Sigmoid colon (tissue), 7 donors: ENCODE data around the gene GRIK4. TPM values are rescaled to one million over a fixed set of nuclear protein-coding genes. Genes with fewer than 3 reads are reported as not detected.
A peak's percentile ranks its signal among the peaks of the same experiment; 100 is the strongest.

Source experiments
- DNase-seq: peaks from one replicate; pipeline ENCODE4 v3.0.0-alpha.2; 2019
- H3K27ac ChIP-seq, 4 donors: fragments of 200-600 bp; sonication (generic); one replicate each; pipeline ENCODE4 v1.5.1; 2016 to 2019; ENCODE audit warnings: mild to moderate bottlenecking in 1 of 4
- H3K27me3 ChIP-seq, 3 donors: fragments of 200-600 bp; sonication (generic); one replicate each; pipeline ENCODE4 v1.5.1; 2019; ENCODE audit warnings: mild to moderate bottlenecking in 1 of 3
- H3K36me3 ChIP-seq, 4 donors: fragments of 200-600 bp; sonication (generic); one replicate each; pipeline ENCODE4 v1.5.1; 2016 to 2019
- H3K4me1 ChIP-seq, 4 donors: fragments of 200-600 bp; sonication (generic); one replicate each; pipeline ENCODE4 v1.5.1; 2017 to 2019
- H3K4me3 ChIP-seq, 4 donors: fragments of 200-600 bp; sonication (generic); one replicate each; pipeline ENCODE4 v1.5.1; 2017 to 2019; ENCODE audit warnings: mild to moderate bottlenecking in 2 of 4, moderate library complexity in 1 of 4
- H3K9me3 ChIP-seq, 4 donors: fragments of 200-600 bp in 3 of 4; sonication (generic) in 3 of 4; one replicate each; pipeline versions ENCODE4 v1.5.1 to v1.6.1; 2013 to 2019
- EP300 ChIP-seq, 4 donors: sonication (generic); formaldehyde crosslinking; IDR thresholded peaks; one replicate each; pipeline ENCODE4 v1.6.1; 2017; ENCODE audit warnings: antibody characterized with exemption in 4 of 4
- POLR2A ChIP-seq, 2 donors: fragments of 450-650 bp; IDR thresholded peaks; one replicate each; pipeline ENCODE4 v1.6.1; 2016; ENCODE audit warnings: antibody characterized with exemption in 2 of 2, mild to moderate bottlenecking in 2 of 2, moderate library complexity in 2 of 2
- POLR2AphosphoS5 ChIP-seq, 4 donors: sonication (generic); formaldehyde crosslinking; IDR thresholded peaks; one replicate each; pipeline ENCODE4 v1.6.1; 2017; ENCODE audit warnings: antibody characterized with exemption in 4 of 4
- WGBS, 2 donors: extraction: QIAGEN DNeasy Blood & Tissue Kit; methylation state at CpG; one replicate each; pipeline ENCODE4 v1.1.7; 2013; 5-methylcytosine and 5-hydroxymethylcytosine counted together
- intact Hi-C: fragments of 100-400 bp; cut with DNase I; formaldehyde crosslinking; loops from one replicate; pipeline ENCODE4 v1.15.1; 2023
- polyA plus RNA-seq, 3 donors: library from polyadenylated mRNA; stranded (reverse); fragments of 200-250 nt; gene quantifications; one replicate each; pipeline ENCODE4 v1.2.3, GENCODE V29; 2013
- total RNA-seq, 4 donors: library from RNA; depleted of rRNA; stranded (reverse); fragments of >200 nt; gene quantifications; one replicate each; pipeline ENCODE4 v1.1.0, GENCODE V29; 2016
- TF ChIP-seq, protein P1 (sequence below), 4 experiments: fragments of 450-650 bp in 3 of 4; fragments of 200-600 bp in 1 of 4; IDR thresholded peaks; one replicate each; pipeline ENCODE4 v1.5.1; 2016 to 2019; ENCODE audit warnings: antibody characterized with exemption in 4 of 4, mild to moderate bottlenecking in 3 of 4, moderate library complexity in 2 of 4
- donor health status: healthy with polysubstance abuse.
- donor health status: Bipolar disorder and iron deficiency.
- donor health status: healthy.

Gene GRIK4
- total and polyA plus RNA-seq, 7 donors, result 0.10 to 0.36 (median 0.27) TPM; not detected in 4

DNA sequence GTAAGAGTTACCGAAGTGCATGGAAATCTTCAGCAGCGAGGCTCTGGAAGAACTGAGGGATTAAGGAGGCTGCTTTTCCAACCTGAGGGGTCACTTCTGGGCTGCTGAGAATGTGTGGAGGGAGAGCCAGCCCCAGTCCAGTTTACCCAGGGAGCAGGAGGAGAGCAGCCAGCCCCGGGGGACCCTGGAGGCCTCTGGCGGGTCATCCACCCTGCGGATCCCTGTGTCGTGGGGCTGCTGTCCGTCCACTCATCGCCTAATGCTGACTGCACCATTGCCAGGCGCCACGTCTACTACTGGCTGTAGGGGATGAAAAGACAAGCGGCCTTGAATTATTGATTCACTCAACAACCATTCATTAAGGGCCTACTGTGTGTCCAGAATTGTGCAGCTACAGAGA lies 283.6 kb downstream of the GRIK4 start:
- H3K27me3 ChIP-seq, result no peaks in the 10 kb centered on the region
- intact Hi-C loops, result no loop called here

DNA sequence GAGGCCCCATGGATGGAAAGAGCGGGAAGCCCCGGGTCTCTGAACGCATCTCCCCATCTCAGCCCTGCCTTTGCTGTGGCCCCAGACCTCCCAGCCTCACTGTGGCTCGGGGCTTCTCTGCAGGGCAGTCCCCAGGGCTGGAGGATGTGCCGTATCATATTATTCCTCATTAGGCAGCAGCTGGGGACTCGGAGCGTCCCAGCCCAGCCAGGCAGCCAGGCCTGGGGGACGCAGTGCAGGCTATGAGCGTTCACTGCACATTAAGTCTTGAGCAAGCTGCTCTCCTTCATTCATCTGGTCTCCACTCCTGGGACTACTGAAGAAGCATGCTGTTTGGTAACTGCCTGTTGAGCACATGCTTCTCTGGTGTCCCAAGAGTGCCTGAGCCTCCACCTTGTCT lies 285.6 kb downstream of the GRIK4 start:
- TF ChIP-seq POLR2AphosphoS5 (IDR thresholded peaks at IDR 0.05), result no peak
- no peak for TF ChIP-seq EP300 (IDR thresholded peaks at IDR 0.05)
- TF ChIP-seq POLR2A (IDR thresholded peaks at IDR 0.05), result no peak
- Histone ChIP-seq H3K36me3 (no peaks in the 10 kb centered on the region), H3K4me1 (no peaks in the 10 kb centered on the region), H3K27ac (no peak overlapping the region), H3K4me3 (no peak overlapping the region), H3K27me3 (no peaks in the 10 kb centered on the region), H3K9me3 (no peaks in the 10 kb centered on the region)
- 86 to 92% methylated on average over 9 of the region's 9 CpGs for WGBS, 2 donors
- intact Hi-C loops, result no loop called here
- DNase-seq, result no peak

More for the DNA sequence above, 283.6 kb downstream of the GRIK4 start:
- 86 to 93% methylated on average over 11 of the region's 11 CpGs for WGBS, 2 donors
- H3K9me3 ChIP-seq, result no peaks in the 10 kb centered on the region
- H3K27ac ChIP-seq, result no peak overlapping the region
- TF ChIP-seq EP300 (IDR thresholded peaks at IDR 0.05), result no peak
- TF ChIP-seq, protein P1, sequence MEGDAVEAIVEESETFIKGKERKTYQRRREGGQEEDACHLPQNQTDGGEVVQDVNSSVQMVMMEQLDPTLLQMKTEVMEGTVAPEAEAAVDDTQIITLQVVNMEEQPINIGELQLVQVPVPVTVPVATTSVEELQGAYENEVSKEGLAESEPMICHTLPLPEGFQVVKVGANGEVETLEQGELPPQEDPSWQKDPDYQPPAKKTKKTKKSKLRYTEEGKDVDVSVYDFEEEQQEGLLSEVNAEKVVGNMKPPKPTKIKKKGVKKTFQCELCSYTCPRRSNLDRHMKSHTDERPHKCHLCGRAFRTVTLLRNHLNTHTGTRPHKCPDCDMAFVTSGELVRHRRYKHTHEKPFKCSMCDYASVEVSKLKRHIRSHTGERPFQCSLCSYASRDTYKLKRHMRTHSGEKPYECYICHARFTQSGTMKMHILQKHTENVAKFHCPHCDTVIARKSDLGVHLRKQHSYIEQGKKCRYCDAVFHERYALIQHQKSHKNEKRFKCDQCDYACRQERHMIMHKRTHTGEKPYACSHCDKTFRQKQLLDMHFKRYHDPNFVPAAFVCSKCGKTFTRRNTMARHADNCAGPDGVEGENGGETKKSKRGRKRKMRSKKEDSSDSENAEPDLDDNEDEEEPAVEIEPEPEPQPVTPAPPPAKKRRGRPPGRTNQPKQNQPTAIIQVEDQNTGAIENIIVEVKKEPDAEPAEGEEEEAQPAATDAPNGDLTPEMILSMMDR (IDR thresholded peaks at IDR 0.05), result no peak
- TF ChIP-seq POLR2AphosphoS5 (IDR thresholded peaks at IDR 0.05), result no peak
- no peak for TF ChIP-seq POLR2A (IDR thresholded peaks at IDR 0.05)
- H3K36me3 ChIP-seq, result no peaks in the 10 kb centered on the region
- DNase-seq, result no peak
- no peak overlapping the region for H3K4me3 ChIP-seq
- no peaks in the 10 kb centered on the region for H3K4me1 ChIP-seq

DNA sequence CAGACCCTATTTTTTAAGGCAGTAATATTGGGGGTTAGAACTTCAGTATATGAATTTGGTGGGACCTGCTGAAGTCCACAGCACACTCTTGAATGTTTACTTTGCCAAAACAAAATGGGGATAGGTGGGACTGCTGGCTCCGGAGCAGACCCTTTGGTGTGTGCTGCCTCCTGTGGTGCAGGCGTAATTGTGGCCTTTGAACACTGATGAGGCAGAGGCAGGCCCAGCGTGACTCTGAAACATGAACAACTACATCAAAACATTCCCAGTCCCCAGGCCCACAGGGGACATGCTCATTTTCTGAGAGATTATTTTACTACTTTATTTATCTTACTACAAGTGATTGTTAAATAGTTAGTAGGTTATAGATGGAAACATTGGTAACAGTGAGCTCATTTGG lies 287.3 kb downstream of the GRIK4 start:
- Histone ChIP-seq H3K36me3 (no peaks in the 10 kb centered on the region), H3K4me1 (no peaks in the 10 kb centered on the region), H3K27me3 (peaks cover 0 to 11% (median 0%) of the 10 kb centered on the region in 3 donors), H3K27ac (no peak overlapping the region), H3K9me3 (no peaks in the 10 kb centered on the region), H3K4me3 (no peak overlapping the region)
- DNase-seq, result no peak
- intact Hi-C loops, result no loop called here
- 84 to 85% methylated on average over 3 of the region's 3 CpGs for WGBS, 2 donors
- TF ChIP-seq EP300 (IDR thresholded peaks at IDR 0.05) (no peak), POLR2A (IDR thresholded peaks at IDR 0.05) (no peak), POLR2AphosphoS5 (IDR thresholded peaks at IDR 0.05) (no peak)
- TF ChIP-seq, protein P1 (IDR thresholded peaks at IDR 0.05), result no peak

DNA sequence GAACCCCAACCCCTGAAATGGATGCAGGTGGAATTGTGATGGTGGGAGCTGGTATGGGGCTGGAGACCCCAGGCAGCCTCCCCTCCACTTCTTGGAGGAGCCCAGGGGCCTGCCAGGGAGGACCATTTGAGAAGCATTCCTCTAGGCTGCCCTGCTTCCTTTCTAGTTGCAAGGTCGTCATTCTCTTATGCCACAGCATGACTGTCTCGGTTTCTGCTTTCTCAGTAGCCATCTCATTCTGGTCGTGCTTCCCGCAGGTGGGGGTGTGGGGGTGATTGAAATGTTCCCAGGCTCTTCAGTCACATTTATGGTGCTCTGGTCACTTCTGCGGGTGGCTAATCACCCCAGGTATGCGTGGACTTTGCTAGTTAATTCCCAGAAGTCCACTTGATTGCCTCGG lies 288.7 kb downstream of the GRIK4 start:
- no peaks in the 10 kb centered on the region for H3K4me1 ChIP-seq
- DNase-seq, result no peak
- H3K9me3 ChIP-seq, result no peaks in the 10 kb centered on the region
- intact Hi-C loops, result no loop called here
- 62 to 76% methylated on average over 7 of the region's 7 CpGs for WGBS, 2 donors
- peaks cover 0 to 11% (median 0%) of the 10 kb centered on the region in 3 donors for H3K27me3 ChIP-seq
- H3K4me3 ChIP-seq, result no peak overlapping the region
- no peak for TF ChIP-seq EP300 (IDR thresholded peaks at IDR 0.05)
- H3K36me3 ChIP-seq, result no peaks in the 10 kb centered on the region
- H3K27ac ChIP-seq, result no peak overlapping the region

DNA sequence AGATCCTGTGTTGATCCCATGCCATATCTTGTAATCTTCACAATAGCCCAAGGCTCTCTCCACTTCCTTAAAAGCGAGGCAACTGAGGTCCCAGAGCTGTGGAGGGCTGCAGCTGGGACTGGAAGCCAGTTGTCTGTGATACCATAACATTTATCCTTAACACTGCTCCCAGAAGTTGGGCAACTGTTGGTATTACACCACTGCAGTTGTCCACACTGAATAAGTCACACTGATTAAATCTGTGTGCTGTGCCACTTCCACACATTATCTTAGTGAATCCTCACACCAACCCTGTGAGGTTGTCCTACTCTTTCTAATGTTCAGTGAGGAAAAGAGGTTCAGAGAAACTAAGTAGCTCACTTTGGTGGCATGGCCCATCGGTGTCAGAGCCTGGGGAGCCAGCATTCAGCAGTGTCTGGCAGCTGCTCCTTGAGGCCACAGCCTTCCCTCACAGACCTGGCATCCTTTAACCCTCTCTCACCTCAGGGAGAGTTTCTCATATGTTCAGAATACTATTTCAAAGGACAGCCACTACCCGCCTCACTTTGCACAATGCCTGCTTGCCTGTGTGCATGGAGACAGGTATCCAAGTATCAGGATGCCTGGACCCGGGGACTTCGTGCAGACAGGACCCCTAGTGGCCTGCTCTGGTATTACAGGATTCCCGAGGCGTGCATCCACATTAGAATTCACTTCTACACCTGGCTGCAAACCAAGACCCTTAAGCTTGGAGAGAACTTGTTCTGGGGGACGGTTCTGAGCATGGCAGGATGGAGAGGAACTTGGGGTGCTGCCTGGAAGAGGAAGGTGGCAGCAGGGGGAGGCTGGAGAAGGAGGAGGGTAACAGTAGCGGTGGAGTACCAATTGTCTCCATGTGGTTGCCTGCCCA lies 290.5 kb downstream of the GRIK4 start:
- peak; percentile 72 for DNase-seq
- Histone ChIP-seq H3K4me3 (no peak overlapping the region), H3K27ac (no peak overlapping the region), H3K36me3 (no peaks in the 10 kb centered on the region), H3K9me3 (no peaks in the 10 kb centered on the region), H3K27me3 (peaks cover 0 to 11% (median 0%) of the 10 kb centered on the region in 3 donors), H3K4me1 (peaks cover 0 to under 1% (median 0%) of the 10 kb centered on the region in 4 donors)
- intact Hi-C loops, result loop anchor here (2.0 kb wide), 1 partner anchor 291 kb away; the partner anchor contains the start of gene GRIK4
- TF ChIP-seq POLR2AphosphoS5 (IDR thresholded peaks at IDR 0.05), result no peak
- TF ChIP-seq, protein P1 (IDR thresholded peaks at IDR 0.05), result peak; percentile 49 to 91 (median 78)
- 28 to 32% methylated on average over 9 of the region's 9 CpGs for WGBS, 2 donors
